ENCODE results near the gene PAX1.

The PAX1 gene

GRCh38 chr20:21741266-21741665, 35.8 kb downstream of the PAX1 start:
- no peak for DNase-seq

GRCh38 chr20:21762646-21763045, 57.2 kb downstream of the PAX1 start:
- no peak for DNase-seq

GRCh38 chr20:21767200-21767738, 61.8 kb downstream of the PAX1 start:
- DNase-seq, result no peak

- no peak for DNase-seq
Observed at GRCh38 chr20:21767739-21768223, 62.3 kb downstream of the PAX1 start.

Data from activated effector memory CD4-positive, alpha-beta T cell treated with anti-CD3 and anti-CD28 coated beads, Interleukin-2, amount 50 U/mL, for 16 hours (primary cell).